HL-60 (cell line): ENCODE results near the gene CTNNBIP1.

Experiments
- CTCF ChIP-seq: IDR thresholded peaks from one replicate; pipeline ENCODE4 v1.5.1; 2011; ENCODE audit warnings: low read length, control low read depth, inconsistent platforms; ENCODE audit not compliant: insufficient read depth
- POLR2AphosphoS5 ChIP-seq: IDR thresholded peaks from 2 replicates; pipeline ENCODE4 v1.6.1; 2012; ENCODE audit warnings: low read depth

GRCh38 chr1:9872430-9873165, 37.5 kb downstream of the CTNNBIP1 start:
- TF ChIP-seq POLR2AphosphoS5, result no peak
- no peak for TF ChIP-seq CTCF
